ENCODE measurements around the gene STRADA. TPM values are rescaled to one million over a fixed set of nuclear protein-coding genes. Genes with fewer than 3 reads are reported as not detected.

Gene STRADA
- total RNA-seq, 3 donors from 2014 or later (not counting 1 experiment from before 2014, with no cell fraction given) = 72.6 to 83.1 (median 78.2) TPM

DNA sequence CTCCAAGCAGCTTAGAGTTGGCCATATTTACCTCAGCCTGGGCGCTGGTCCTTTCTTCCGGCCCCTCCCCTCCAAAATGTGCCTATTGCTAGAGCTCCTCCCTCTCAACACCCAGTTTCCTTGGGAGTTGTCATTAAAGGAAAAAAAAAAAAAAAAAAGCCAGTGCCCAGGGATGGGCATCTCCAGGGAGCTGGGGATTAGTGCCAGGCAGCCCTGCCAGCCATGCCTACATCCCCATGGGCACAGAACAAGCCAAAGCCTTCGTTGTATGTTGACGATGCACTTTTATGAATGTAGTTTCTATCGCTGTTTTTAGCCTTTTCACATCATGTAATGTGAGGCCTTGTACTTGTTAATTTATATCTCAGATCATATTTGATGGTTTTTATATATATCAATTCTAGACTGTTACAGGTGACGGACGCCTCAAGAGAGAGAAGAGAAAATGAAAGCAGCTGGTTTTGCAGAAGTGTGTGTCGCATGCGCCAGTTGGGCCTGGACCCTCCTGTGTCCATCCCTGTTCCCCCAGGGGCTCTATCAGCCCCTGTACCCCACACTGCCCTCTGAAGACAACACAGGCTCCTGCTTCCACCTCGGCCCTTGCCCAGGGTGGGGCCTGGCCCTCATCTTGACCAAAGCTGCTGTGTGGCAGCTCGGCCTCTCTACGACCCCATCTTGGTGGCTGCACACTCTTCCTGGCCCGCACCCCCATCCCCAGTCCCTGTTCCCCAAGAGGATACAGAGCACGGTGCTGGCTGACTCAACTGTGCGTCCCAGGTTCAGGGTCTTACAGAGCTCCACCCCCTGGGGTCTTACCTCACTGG, 46.4 kb downstream of the STRADA start:
- H3K9me3 ChIP-seq (ENCODE audit: control insufficient read depth, insufficient read depth, low read length) = no peaks in the 10 kb centered on the region
- peaks cover 48 to 56% of the 10 kb centered on the region in 2 donors for H3K4me1 Mint-ChIP-seq
- no peaks in the 10 kb centered on the region for H3K36me3 Mint-ChIP-seq
- no peaks in the 10 kb centered on the region for H3K27me3 ChIP-seq (ENCODE audit: control insufficient read depth, insufficient read depth, low read length)
- H3K27ac ChIP-seq (ENCODE audit: low read length) = peak overlapping the region; percentile 80
- peaks cover 45% of the 10 kb centered on the region for H3K4me1 ChIP-seq (ENCODE audit: control insufficient read depth, insufficient read depth, low read length)
- H3K27me3 Mint-ChIP-seq (ENCODE audit: low read depth in 2 of 2) = no peaks in the 10 kb centered on the region
- ATAC-seq = no peak
- peak overlapping the region; percentile 91 to 97 for H3K27ac Mint-ChIP-seq
- intact Hi-C loops (cut with micrococcal nuclease) = loop anchor here (5.0 kb wide), 2 partner anchors 73 to 143 kb away; partner anchors contain the start of genes DCAF7 and MAP3K3
- no peak overlapping the region for H3K4me3 ChIP-seq (ENCODE audit: low read length)
- peak in 1 of 2 donors; percentile 47 for DNase-seq
- H3K4me3 Mint-ChIP-seq = peak overlapping the region; percentile 96
- no peak for TF ChIP-seq CTCF (IDR thresholded peaks at IDR 0.05)
- no peaks in the 10 kb centered on the region for H3K9me3 Mint-ChIP-seq
- WGBS (ENCODE audit: insufficient coverage) = 57% methylated on average over 10 of the region's 15 CpGs
- peaks cover 58% of the 10 kb centered on the region for H3K36me3 ChIP-seq (ENCODE audit: control insufficient read depth, insufficient read depth, low read length)

DNA sequence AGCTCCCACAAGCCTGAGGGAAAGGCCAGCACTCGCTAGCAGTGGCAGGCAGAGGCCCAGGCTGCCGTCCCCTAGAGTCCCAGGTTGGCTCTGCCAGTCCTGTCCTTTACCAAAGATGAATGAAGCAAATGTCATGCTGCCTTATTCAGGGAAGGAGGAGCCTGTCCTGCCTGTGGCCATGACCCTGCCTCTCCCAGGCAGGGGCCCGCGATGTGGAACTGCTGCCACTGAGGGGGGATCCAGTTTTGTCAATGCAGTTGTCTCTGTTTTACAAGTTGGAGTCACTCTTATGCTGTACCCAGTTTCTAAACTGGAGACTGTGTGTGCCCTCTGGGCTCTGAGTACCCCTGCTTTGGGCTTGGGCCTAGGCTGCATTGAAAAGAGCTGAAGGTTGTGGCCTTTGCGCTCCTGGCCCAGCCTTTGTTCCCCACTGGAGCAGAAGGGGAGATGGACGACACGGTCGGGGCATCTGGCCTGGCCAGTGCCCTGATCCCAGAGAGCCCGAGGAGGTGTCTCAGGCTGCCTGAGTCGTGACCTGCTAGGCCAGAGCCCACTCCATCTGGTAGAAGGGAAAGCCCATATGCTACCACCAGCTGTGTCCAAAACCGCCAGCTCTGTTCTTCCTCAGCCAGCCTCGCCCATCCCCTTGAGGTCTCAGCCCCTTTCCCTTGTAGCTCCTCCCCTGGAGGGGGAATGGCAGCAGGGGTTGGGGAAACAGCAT, 47.2 kb downstream of the STRADA start:
- Histone ChIP-seq H3K27ac (ENCODE audit: low read length) (peak overlapping the region; percentile 80), H3K27me3 (ENCODE audit: control insufficient read depth, insufficient read depth, low read length) (no peaks in the 10 kb centered on the region), H3K4me3 (ENCODE audit: low read length) (no peak overlapping the region), H3K4me1 (ENCODE audit: control insufficient read depth, insufficient read depth, low read length) (peaks cover 45% of the 10 kb centered on the region), H3K9me3 (ENCODE audit: control insufficient read depth, insufficient read depth, low read length) (no peaks in the 10 kb centered on the region), H3K36me3 (ENCODE audit: control insufficient read depth, insufficient read depth, low read length) (peaks cover 66% of the 10 kb centered on the region)
- Mint-ChIP-seq H3K9me3 (no peaks in the 10 kb centered on the region), H3K27me3 (ENCODE audit: low read depth in 2 of 2) (no peaks in the 10 kb centered on the region), H3K36me3 (no peaks in the 10 kb centered on the region), H3K4me3 (peak overlapping the region; percentile 96), H3K27ac (peak overlapping the region; percentile 91 to 97), H3K4me1 (peaks cover 48 to 56% of the 10 kb centered on the region in 2 donors)
- intact Hi-C loops (cut with micrococcal nuclease) = no loop called here
- no peak for TF ChIP-seq CTCF (IDR thresholded peaks at IDR 0.05)
- DNase-seq = peak in 1 of 2 donors; percentile 57
- no peak for ATAC-seq
- WGBS (ENCODE audit: insufficient coverage) = 91% methylated on average over 10 of the region's 12 CpGs

GRCh38 chr17:63693411-63694113, 48.0 kb downstream of the STRADA start:
- no peaks in the 10 kb centered on the region for H3K9me3 Mint-ChIP-seq
- 88% methylated on average over 18 of the region's 18 CpGs for WGBS (ENCODE audit: insufficient coverage)
- H3K27ac Mint-ChIP-seq = peak overlapping the region; percentile 91 to 97
- intact Hi-C loops (cut with micrococcal nuclease) = no loop called here
- H3K27ac ChIP-seq (ENCODE audit: low read length) = no peak overlapping the region
- H3K27me3 ChIP-seq (ENCODE audit: control insufficient read depth, insufficient read depth, low read length) = no peaks in the 10 kb centered on the region
- H3K27me3 Mint-ChIP-seq (ENCODE audit: low read depth in 2 of 2) = no peaks in the 10 kb centered on the region
- ATAC-seq = no peak
- peaks cover 48 to 56% of the 10 kb centered on the region in 2 donors for H3K4me1 Mint-ChIP-seq
- no peak for TF ChIP-seq CTCF (IDR thresholded peaks at IDR 0.05)
- H3K4me3 Mint-ChIP-seq = peak overlapping the region; percentile 25
- no peak overlapping the region for H3K4me3 ChIP-seq (ENCODE audit: low read length)
- no peaks in the 10 kb centered on the region for H3K9me3 ChIP-seq (ENCODE audit: control insufficient read depth, insufficient read depth, low read length)
- peaks cover 74% of the 10 kb centered on the region for H3K36me3 ChIP-seq (ENCODE audit: control insufficient read depth, insufficient read depth, low read length)
- DNase-seq = peak in 1 of 2 donors; percentile 34
- H3K36me3 Mint-ChIP-seq = no peaks in the 10 kb centered on the region
- peaks cover 45% of the 10 kb centered on the region for H3K4me1 ChIP-seq (ENCODE audit: control insufficient read depth, insufficient read depth, low read length)

Data from natural killer cell (primary cell).